IMR-90 (cell line): ENCODE measurements around the gene AWAT1. TPM values are rescaled to one million over a fixed set of nuclear protein-coding genes. Genes with fewer than 3 reads are reported as not detected.

Experiments
- ATAC-seq: fragments of 200-7000 bp; cut with Tn5 transposase; 2 replicates; pipeline ENCODE4 v1.9.1; 2020; ENCODE audit warnings: low read depth, mild to moderate bottlenecking, moderate library complexity
- BruUV-seq: library from RNA; stranded (reverse); fragments of 400-500 nt; replicated peaks from 2 replicates; lab custom pipeline; 2021; lab: Mats Ljungman, UMichigan
- CTCF ChIA-PET: fragments of 300-600 bp; formaldehyde crosslinking; extraction: SDS; loops from one replicate; lab custom pipeline; 2021; ENCODE audit warnings: antibody characterized with exemption; lab: Yijun Ruan, JAX
- POLR2A ChIA-PET: fragments of 300-600 bp; sonication (Branson Sonifier 250); formaldehyde crosslinking; loops from one replicate; lab custom pipeline; 2022; ENCODE audit warnings: antibody characterized with exemption; ENCODE audit not compliant: unreplicated experiment; lab: Charles Lee
- DNase-seq: peaks from one replicate; pipeline ENCODE4 v3.0.0; 2013
- H2AFZ ChIP-seq: replicated peaks from 2 replicates; pipeline ENCODE3; 2013; ENCODE audit warnings: low read length, mild to moderate bottlenecking; ENCODE audit not compliant: poor library complexity
- H2AK5ac ChIP-seq: 2 replicates; pipeline ENCODE4 v1.6.1; 2013; ENCODE audit warnings: low read depth, low read length, inconsistent platforms
- H2AK9ac ChIP-seq: replicated peaks from 2 replicates; pipeline ENCODE3; 2013; ENCODE audit warnings: mild to moderate bottlenecking, low read depth, low read length, moderate library complexity; ENCODE audit not compliant: poor library complexity
- H2BK120ac ChIP-seq: 2 replicates; pipeline ENCODE4 v1.6.1; 2013; ENCODE audit warnings: low read depth, low read length, inconsistent platforms
- H2BK15ac ChIP-seq: 3 replicates; pipeline ENCODE4 v1.6.1; 2013; ENCODE audit warnings: low read depth, low read length, inconsistent platforms
- H2BK20ac ChIP-seq: 2 replicates; pipeline ENCODE4 v1.6.1; 2013; ENCODE audit warnings: low read depth, mild to moderate bottlenecking, inconsistent platforms, low read length, moderate library complexity
- H2BK5ac ChIP-seq: 2 replicates; pipeline ENCODE4 v1.6.1; 2013; ENCODE audit warnings: mild to moderate bottlenecking, low read depth, low read length, inconsistent platforms; ENCODE audit not compliant: poor library complexity, severe bottlenecking
- H3K14ac ChIP-seq: replicated peaks from 2 replicates; pipeline ENCODE4 v1.6.1; 2013; ENCODE audit warnings: low read depth, low read length, inconsistent platforms
- H3K18ac ChIP-seq: 2 replicates; pipeline ENCODE4 v1.6.1; 2013; ENCODE audit warnings: low read depth, low read length, control low read depth
- H3K23ac ChIP-seq: 2 replicates; pipeline ENCODE4 v1.6.1; 2013; ENCODE audit warnings: low read depth, low read length, inconsistent platforms
- H3K27ac ChIP-seq: 2 replicates; pipeline ENCODE4 v1.5.1; 2013; ENCODE audit warnings: mild to moderate bottlenecking, control low read depth, low read length; ENCODE audit not compliant: insufficient read depth
- H3K27me3 ChIP-seq: 2 replicates; pipeline ENCODE4 v1.6.1; 2013; ENCODE audit warnings: low read length; ENCODE audit not compliant: control insufficient read depth, insufficient read depth
- H3K36me3 ChIP-seq: 2 replicates; pipeline ENCODE4 v1.6.1; 2013; ENCODE audit warnings: low read length, mixed read lengths; ENCODE audit not compliant: control insufficient read depth, insufficient read depth
- H3K4ac ChIP-seq: 2 replicates; pipeline ENCODE4 v1.6.1; 2013; ENCODE audit warnings: low read depth, low read length, inconsistent platforms
- H3K4me1 ChIP-seq: 2 replicates; pipeline ENCODE4 v1.6.1; 2013; ENCODE audit warnings: low read length, mixed read lengths; ENCODE audit not compliant: control insufficient read depth, insufficient read depth
- H3K4me2 ChIP-seq: 2 replicates; pipeline ENCODE4 v1.6.1; 2013; ENCODE audit warnings: low read depth, mild to moderate bottlenecking, control low read depth, low read length, moderate library complexity
- H3K4me3 ChIP-seq: 2 replicates; pipeline ENCODE4 v1.5.1; 2013; ENCODE audit warnings: low read depth, mild to moderate bottlenecking, control low read depth, low read length, moderate library complexity; ENCODE audit not compliant: insufficient read depth
- H3K56ac ChIP-seq: 2 replicates; pipeline ENCODE4 v1.6.1; 2013; ENCODE audit warnings: low read length, inconsistent platforms; ENCODE audit not compliant: insufficient read depth; ENCODE audit errors: extremely low read depth
- H3K79me1 ChIP-seq, 2 experiments: 2 replicates each; pipeline ENCODE4 v1.6.1; 2013; ENCODE audit warnings: low read length in 2 of 2, inconsistent platforms in 1 of 2, low read depth in 1 of 2
- H3K9ac ChIP-seq: 2 replicates; pipeline ENCODE4 v1.6.1; 2013; ENCODE audit warnings: low read depth, low read length, control low read depth
- H3K9me1 ChIP-seq: 2 replicates; pipeline ENCODE4 v1.6.1; 2013; ENCODE audit warnings: low read length, inconsistent platforms; ENCODE audit not compliant: insufficient read depth
- H3K9me3 ChIP-seq: 2 replicates; pipeline ENCODE4 v1.6.1; 2013; ENCODE audit warnings: low read length; ENCODE audit not compliant: control insufficient read depth, insufficient read depth
- H4K20me1 ChIP-seq: 2 replicates; pipeline ENCODE4 v1.6.1; 2013; ENCODE audit warnings: low read length, inconsistent platforms; ENCODE audit not compliant: insufficient read depth
- H4K5ac ChIP-seq: 2 replicates; pipeline ENCODE4 v1.6.1; 2013; ENCODE audit warnings: mild to moderate bottlenecking, low read depth, low read length, control low read depth
- H4K8ac ChIP-seq, 2 experiments: 2 replicates each; pipeline ENCODE4 v1.6.1; 2013; ENCODE audit warnings: low read depth in 2 of 2, low read length in 2 of 2, control low read depth in 1 of 2, inconsistent platforms in 1 of 2
- H4K91ac ChIP-seq: 2 replicates; pipeline ENCODE4 v1.6.1; 2013; ENCODE audit warnings: low read depth, low read length, inconsistent platforms; ENCODE audit not compliant: insufficient read depth
- BHLHE40 ChIP-seq: fragments of 150-350 bp; IDR thresholded peaks from 2 replicates; pipeline ENCODE4 v1.6.1; 2016; ENCODE audit warnings: mild to moderate bottlenecking, low read depth, low read length
- CEBPB ChIP-seq: IDR thresholded peaks from 2 replicates; pipeline ENCODE4 v1.6.1; 2012; ENCODE audit warnings: low read depth, low read length, improper control_type of control experiment
- CHD1 ChIP-seq: IDR thresholded peaks from 2 replicates; pipeline ENCODE4 v1.6.1; 2012; ENCODE audit warnings: low read depth, low read length, improper control_type of control experiment
- CTCF ChIP-seq: conservative IDR thresholded peaks from 2 replicates; pipeline ENCODE4 v1.5.1; 2012; ENCODE audit warnings: mild to moderate bottlenecking, low read depth, low read length, improper control_type of control experiment
- FOS ChIP-seq: fragments of 150-350 bp; IDR thresholded peaks from 2 replicates; pipeline ENCODE4 v1.6.1; 2016; ENCODE audit warnings: low read depth, low read length
- MAFK ChIP-seq: IDR thresholded peaks from 2 replicates; pipeline ENCODE4 v1.6.1; 2012; ENCODE audit warnings: low read depth, low read length, improper control_type of control experiment
- MAZ ChIP-seq: IDR thresholded peaks from 2 replicates; pipeline ENCODE4 v1.6.1; 2012; ENCODE audit warnings: low read depth, mild to moderate bottlenecking, low read length, improper control_type of control experiment, moderate library complexity, borderline replicate concordance
- MXI1 ChIP-seq: IDR thresholded peaks from 2 replicates; pipeline ENCODE4 v1.6.1; 2012; ENCODE audit warnings: low read depth, mild to moderate bottlenecking, low read length, moderate library complexity, borderline replicate concordance
- NFE2L2 ChIP-seq: fragments of 150-350 bp; IDR thresholded peaks from 2 replicates; pipeline ENCODE4 v1.6.1; 2016; ENCODE audit warnings: low read depth, mild to moderate bottlenecking, low read length
- POLR2A ChIP-seq: IDR thresholded peaks from 2 replicates; pipeline ENCODE4 v1.6.1; 2012; ENCODE audit warnings: mild to moderate bottlenecking, low read depth, low read length
- RAD21 ChIP-seq: IDR thresholded peaks from 2 replicates; pipeline ENCODE4 v1.6.1; 2012; ENCODE audit warnings: low read length, improper control_type of control experiment
- RCOR1 ChIP-seq: IDR thresholded peaks from 2 replicates; pipeline ENCODE4 v1.6.1; 2012; ENCODE audit warnings: mild to moderate bottlenecking, low read length, improper control_type of control experiment; ENCODE audit not compliant: insufficient replicate concordance
- RFX5 ChIP-seq: IDR thresholded peaks from 2 replicates; pipeline ENCODE4 v1.8.0; 2012; ENCODE audit warnings: low read depth, mild to moderate bottlenecking, low read length, moderate library complexity
- SMC3 ChIP-seq: fragments of 150-350 bp; IDR thresholded peaks from 2 replicates; pipeline ENCODE4 v1.6.1; 2016; ENCODE audit warnings: low read depth, mild to moderate bottlenecking, antibody characterized with exemption, low read length, moderate library complexity
- USF2 ChIP-seq: fragments of 150-350 bp; IDR thresholded peaks from 2 replicates; pipeline ENCODE4 v1.6.1; 2017; ENCODE audit warnings: mild to moderate bottlenecking, antibody characterized with exemption, low read length, low read depth
- dilution Hi-C: fragments of 300-500 bp; cut with HindIII; formaldehyde crosslinking; loops from one replicate; pipeline ENCODE4 v1.14.3; 2018; ENCODE audit warnings: low sequenced_read_pairs; ENCODE audit not compliant: unreplicated experiment
- in situ Hi-C: fragments of 300-500 bp; cut with MboI; formaldehyde crosslinking; loops from 3 replicates; pipeline ENCODE4 v1.14.3; 2019; ENCODE audit warnings: low sequenced_read_pairs, inconsistent platforms, mixed read lengths
- intact Hi-C: fragments of 100-400 bp; cut with micrococcal nuclease; formaldehyde crosslinking; loops from 2 replicates; pipeline ENCODE4 v1.10.0; 2022
- polyA plus RNA-seq, 3 experiments: library from polyadenylated mRNA; depleted of rRNA; stranded (reverse); fragments of >200 nt; gene quantifications; 2 replicates each; pipeline ENCODE4 v1.2.3, GENCODE V29; 2012; ENCODE audit warnings: low replicate concordance in 1 of 3
- total RNA-seq: library from RNA; depleted of rRNA; stranded (reverse); fragments of >200 nt; gene quantifications from 2 replicates; pipeline ENCODE4 v1.2.3, GENCODE V29; 2012

AWAT1 gene
- total and polyA plus RNA-seq, 2 of the 4 experiments (the other 2 are of a cell fraction), result not detected

DNA sequence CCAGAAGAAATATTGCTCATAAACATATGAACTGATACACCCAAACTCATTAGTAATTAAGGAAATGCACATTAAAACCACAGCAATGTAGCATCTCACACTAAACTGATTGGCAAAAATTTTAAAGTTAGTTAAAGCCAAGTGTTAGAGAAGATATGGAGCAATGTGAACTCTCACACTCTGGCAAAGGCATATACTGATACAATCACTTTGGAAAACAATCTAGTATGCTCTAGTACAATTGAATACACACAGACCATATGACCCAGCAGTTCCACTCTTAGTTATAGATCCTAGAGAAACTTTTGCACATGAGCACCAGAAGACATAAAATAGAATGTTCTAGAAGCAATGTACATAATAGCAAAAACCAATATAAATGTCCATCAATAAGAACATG is 8.4 kb upstream of the AWAT1 start:
- no peaks in the 10 kb centered on the region for H3K9me1 ChIP-seq
- H4K8ac ChIP-seq, result no peak overlapping the region
- in situ Hi-C loops (no loop called here), intact Hi-C loops (no loop called here), dilution Hi-C loops (no loop called here)
- H3K9me3 ChIP-seq, result no peaks in the 10 kb centered on the region
- H3K4ac ChIP-seq, result no peak overlapping the region
- ChIA-PET POLR2A (no interaction called here), CTCF (no interaction called here)
- H3K27ac ChIP-seq, result no peak overlapping the region
- H2AK5ac ChIP-seq, result no peak overlapping the region
- ATAC-seq (no peak), DNase-seq (no peak)
- no peak overlapping the region for H2AFZ ChIP-seq
- H2BK120ac ChIP-seq, result no peak overlapping the region
- no peak overlapping the region for H3K23ac ChIP-seq
- no peak overlapping the region for H3K9ac ChIP-seq
- H4K91ac ChIP-seq, result no peak overlapping the region
- H4K20me1 ChIP-seq, result no peaks in the 10 kb centered on the region
- H4K5ac ChIP-seq, result no peak overlapping the region
- no peak overlapping the region for H2BK20ac ChIP-seq
- H3K36me3 ChIP-seq, result no peaks in the 10 kb centered on the region
- no TSS peak for BruUV-seq
- no peak overlapping the region for H3K14ac ChIP-seq
- H3K18ac ChIP-seq, result no peak overlapping the region
- H2BK15ac ChIP-seq, result no peak overlapping the region
- no peak overlapping the region for H2BK5ac ChIP-seq
- no peak overlapping the region for H2AK9ac ChIP-seq
- H3K79me1 ChIP-seq, result no peaks in the 10 kb centered on the region
- no peaks in the 10 kb centered on the region for H3K4me1 ChIP-seq
- no peak overlapping the region for H3K4me2 ChIP-seq
- H3K4me3 ChIP-seq, result no peak overlapping the region
- peaks cover 3% of the 10 kb centered on the region for H3K27me3 ChIP-seq
- TF ChIP-seq RFX5 (no peak), SMC3 (no peak), CHD1 (no peak), POLR2A (no peak), MAZ (no peak), MAFK (no peak), FOS (no peak), NFE2L2 (no peak), RAD21 (no peak), CTCF (no peak), BHLHE40 (no peak), RCOR1 (no peak), MXI1 (no peak), CEBPB (no peak), USF2 (no peak)
- H3K56ac ChIP-seq, result no peak overlapping the region
